Neutrophil (primary cell): ENCODE data around the gene MAEA.

ENCODE experiments used
- H3K27ac ChIP-seq: fragments of 200-600 bp; sonication (generic); 2 replicates; pipeline ENCODE4 v1.5.1; 2016; ENCODE audit warnings: mild to moderate bottlenecking, moderate library complexity
- H3K27me3 ChIP-seq: fragments of 200-600 bp; sonication (generic); 2 replicates; pipeline ENCODE4 v1.6.0; 2016; ENCODE audit warnings: mild to moderate bottlenecking
- H3K36me3 ChIP-seq: fragments of 200-600 bp; sonication (generic); 2 replicates; pipeline ENCODE4 v1.5.1; 2017
- H3K4me1 ChIP-seq, 2 experiments: fragments of 200-600 bp in 1 of 2; sonication (generic) in 1 of 2; 1 replicate in 1 of 2; 2 replicates in 1 of 2; pipeline versions ENCODE4 v1.5.1 to v1.6.1; 2013 to 2016; ENCODE audit warnings: low read depth in 1 of 2, low read length in 1 of 2, mild to moderate bottlenecking in 1 of 2, moderate library complexity in 1 of 2; ENCODE audit not compliant: control insufficient read depth in 1 of 2, insufficient read depth in 1 of 2
- H3K4me3 ChIP-seq, 2 experiments: fragments of 200-600 bp in 1 of 2; sonication (generic) in 1 of 2; 1 replicate in 1 of 2; 2 replicates in 1 of 2; pipeline ENCODE4 v1.5.1; 2013 to 2016; ENCODE audit warnings: low read depth in 1 of 2, low read length in 1 of 2, mild to moderate bottlenecking in 1 of 2, moderate library complexity in 1 of 2
- H3K9me3 ChIP-seq: fragments of 200-600 bp; sonication (generic); 2 replicates; pipeline ENCODE4 v1.5.1; 2016
- CTCF ChIP-seq: fragments of 200-600 bp; sonication (generic); IDR thresholded peaks from 2 replicates; pipeline ENCODE4 v1.5.1; 2016; ENCODE audit warnings: antibody characterized with exemption

The MAEA gene

GRCh38 chr4:1260418-1261106 lies 29.1 kb upstream of the MAEA start:
- peaks cover 6% of the 10 kb centered on the region for H3K27me3 ChIP-seq
- no peaks in the 10 kb centered on the region for H3K4me1 ChIP-seq
- H3K36me3 ChIP-seq = no peaks in the 10 kb centered on the region
- TF ChIP-seq CTCF = no peak
- no peak overlapping the region for H3K27ac ChIP-seq
- no peaks in the 10 kb centered on the region for H3K9me3 ChIP-seq
- H3K4me3 ChIP-seq = no peak overlapping the region

GRCh38 chr4:1261107-1261928 lies 28.4 kb upstream of the MAEA start:
- Histone ChIP-seq H3K4me3 (no peak overlapping the region), H3K27me3 (peaks cover 6% of the 10 kb centered on the region), H3K27ac (no peak overlapping the region), H3K4me1 (no peaks in the 10 kb centered on the region), H3K9me3 (no peaks in the 10 kb centered on the region), H3K36me3 (no peaks in the 10 kb centered on the region)
- TF ChIP-seq CTCF = no peak

- Histone ChIP-seq H3K4me3 (no peak overlapping the region), H3K4me1 (peaks cover 0 to 3% of the 10 kb centered on the region in 2 experiments), H3K9me3 (no peaks in the 10 kb centered on the region), H3K27me3 (no peaks in the 10 kb centered on the region), H3K36me3 (no peaks in the 10 kb centered on the region), H3K27ac (no peak overlapping the region)
- TF ChIP-seq CTCF = no peak
Measured at GRCh38 chr4:1264942-1265341, 24.7 kb upstream of the MAEA start.

- Histone ChIP-seq H3K4me3 (no peak overlapping the region), H3K27me3 (no peaks in the 10 kb centered on the region), H3K27ac (no peak overlapping the region), H3K9me3 (no peaks in the 10 kb centered on the region), H3K36me3 (no peaks in the 10 kb centered on the region), H3K4me1 (peaks cover 0 to 3% of the 10 kb centered on the region in 2 experiments)
- TF ChIP-seq CTCF = no peak
Measured at GRCh38 chr4:1265351-1265750, 24.3 kb upstream of the MAEA start.

GRCh38 chr4:1266881-1267763 lies 22.6 kb upstream of the MAEA start:
- Histone ChIP-seq H3K4me1 (peaks cover 0 to 3% of the 10 kb centered on the region in 2 experiments), H3K4me3 (no peak overlapping the region), H3K36me3 (no peaks in the 10 kb centered on the region), H3K9me3 (no peaks in the 10 kb centered on the region), H3K27me3 (no peaks in the 10 kb centered on the region), H3K27ac (no peak overlapping the region)
- TF ChIP-seq CTCF = no peak
